GM19035 (cell line): Measurements from ENCODE around the gene ASCL5.
"Not testable (repeated sequence)": the region's sequence is repeated elsewhere in the genome, so short reads cannot be mapped to it uniquely, and the experiment has no call there.

Experiments used
- ATAC-seq: cut with Tn5 transposase; IDR thresholded peaks from one replicate; pipeline ENCODE4 v1.9.1; 2021; ENCODE audit not compliant: unreplicated experiment

Gene ASCL5

DNA sequence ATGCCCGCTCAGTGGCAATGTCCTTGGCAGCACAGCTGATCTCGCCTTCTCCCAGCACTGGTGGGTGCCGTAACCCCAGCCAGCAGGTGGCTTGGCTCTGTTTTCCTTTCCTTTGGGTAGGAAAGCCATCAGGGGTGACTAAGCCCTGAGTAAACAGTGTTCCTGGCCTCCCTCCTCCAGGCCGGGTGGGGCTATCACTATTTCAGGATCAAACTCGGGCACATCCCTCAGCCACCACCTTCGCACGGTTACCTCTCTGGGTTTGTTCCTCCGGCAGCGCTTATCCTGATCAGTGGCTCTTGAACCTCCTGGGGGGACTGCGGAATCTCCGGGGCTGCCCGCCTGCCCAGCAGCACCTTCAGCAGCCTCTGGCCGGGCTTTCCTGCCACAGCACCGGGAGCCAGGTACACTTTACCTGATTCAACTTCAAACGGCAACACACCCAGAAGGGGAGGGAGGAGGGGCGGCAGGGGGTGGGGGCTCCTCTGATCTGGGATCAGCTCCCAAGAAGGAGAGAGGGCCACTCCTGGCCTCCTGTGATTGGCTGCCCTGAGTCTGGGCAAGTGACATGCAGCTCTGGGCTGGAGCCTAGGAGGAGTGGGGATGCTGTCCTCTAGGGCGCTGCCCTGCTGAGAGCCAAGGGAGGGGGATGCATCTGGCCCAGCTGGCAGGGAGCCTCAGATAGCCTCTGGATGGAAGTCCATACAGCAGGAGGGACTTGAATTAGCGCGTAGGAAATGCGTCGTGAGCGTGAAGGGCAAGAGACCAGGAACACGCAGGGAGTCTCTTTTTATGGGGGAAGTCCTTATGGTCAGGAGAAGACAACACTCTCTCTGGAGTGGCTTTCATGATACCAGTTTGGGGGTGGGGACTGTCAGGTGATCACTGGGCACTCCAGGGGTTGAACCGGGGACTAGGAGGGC is at the start of gene ASCL5:
TSS of gene ASCL5 (minus strand) at position 353 of the 923 bp plus-strand sequence. CDS start 11,812 bp downstream, outside the sequence.
- no peak for ATAC-seq

- ATAC-seq: no peak
Observed at GRCh38 chr1:201175820-201176500, 49.0 kb upstream of the ASCL5 start.

DNA sequence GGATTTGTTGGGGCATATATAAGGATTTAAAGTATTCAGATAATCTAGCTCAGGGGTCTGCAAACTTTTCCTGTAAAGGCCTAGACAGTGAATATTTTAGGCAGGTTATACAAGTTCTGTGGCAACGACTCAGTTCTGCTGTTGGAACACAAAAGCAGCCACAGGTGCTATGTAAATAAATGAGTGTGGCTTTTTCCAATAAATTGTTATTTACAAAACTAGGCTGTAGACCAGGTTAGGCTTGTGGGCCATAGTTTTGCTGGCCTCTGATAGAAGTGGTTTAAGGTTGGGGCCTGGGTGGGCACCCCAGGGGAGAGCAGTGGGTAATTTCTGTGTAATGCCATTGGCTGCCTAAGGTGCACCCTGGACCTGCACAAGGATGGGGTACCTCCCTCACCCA is 46.8 kb upstream of the ASCL5 start:
- no peak for ATAC-seq

DNA sequence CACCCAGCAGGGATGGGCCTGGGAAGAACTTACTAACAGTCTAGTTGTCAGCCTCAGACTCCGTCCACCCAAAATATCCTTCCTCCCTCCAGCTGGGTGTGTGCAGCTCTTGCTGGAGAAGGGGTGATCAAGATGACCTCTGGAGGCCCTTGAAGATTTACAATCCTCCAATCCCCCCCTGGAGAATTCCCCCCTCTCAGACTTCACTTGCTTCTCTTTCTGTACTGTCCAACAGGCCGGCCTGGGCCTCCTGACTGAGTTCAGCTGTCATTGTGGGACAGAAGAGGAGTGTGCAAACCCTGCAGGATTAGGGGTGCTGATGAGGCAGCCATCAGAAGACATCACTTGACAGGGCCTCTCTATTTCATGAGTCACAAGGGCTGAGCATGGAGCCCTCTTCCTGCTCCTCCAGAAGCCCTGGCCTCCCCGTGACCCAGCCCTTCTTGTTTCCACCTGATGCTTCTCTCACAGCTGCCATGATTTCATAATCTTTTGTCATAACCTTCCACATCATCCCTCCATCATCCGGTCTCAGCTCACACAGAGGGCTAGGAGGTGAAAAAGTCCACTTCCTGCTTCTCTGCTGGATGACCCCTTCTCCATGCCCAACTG is 46.1 kb upstream of the ASCL5 start:
- ATAC-seq: no peak

DNA sequence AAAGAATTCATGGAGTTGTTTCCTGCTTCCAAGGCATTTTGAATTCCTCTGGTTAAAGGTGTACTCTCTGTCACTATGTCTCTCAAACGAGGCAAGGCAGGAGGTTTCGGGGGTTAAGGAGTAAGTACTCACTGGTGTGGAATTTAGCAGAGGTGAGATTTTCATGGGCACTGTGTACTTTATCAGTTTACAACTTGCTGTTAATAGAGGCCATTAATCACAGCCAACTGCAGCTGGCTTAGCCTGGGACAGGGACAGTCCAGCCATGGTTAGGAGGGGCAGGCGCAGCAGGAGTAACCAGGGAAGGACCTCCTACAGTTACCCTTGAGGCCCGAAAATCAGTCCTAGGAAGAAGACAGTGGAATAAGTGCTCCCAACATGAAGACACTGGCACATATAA is 45.3 kb upstream of the ASCL5 start:
- no peak for ATAC-seq

GRCh38 chr1:201171063-201172036 is 44.4 kb upstream of the ASCL5 start:
- peak; percentile 48 for ATAC-seq

DNA sequence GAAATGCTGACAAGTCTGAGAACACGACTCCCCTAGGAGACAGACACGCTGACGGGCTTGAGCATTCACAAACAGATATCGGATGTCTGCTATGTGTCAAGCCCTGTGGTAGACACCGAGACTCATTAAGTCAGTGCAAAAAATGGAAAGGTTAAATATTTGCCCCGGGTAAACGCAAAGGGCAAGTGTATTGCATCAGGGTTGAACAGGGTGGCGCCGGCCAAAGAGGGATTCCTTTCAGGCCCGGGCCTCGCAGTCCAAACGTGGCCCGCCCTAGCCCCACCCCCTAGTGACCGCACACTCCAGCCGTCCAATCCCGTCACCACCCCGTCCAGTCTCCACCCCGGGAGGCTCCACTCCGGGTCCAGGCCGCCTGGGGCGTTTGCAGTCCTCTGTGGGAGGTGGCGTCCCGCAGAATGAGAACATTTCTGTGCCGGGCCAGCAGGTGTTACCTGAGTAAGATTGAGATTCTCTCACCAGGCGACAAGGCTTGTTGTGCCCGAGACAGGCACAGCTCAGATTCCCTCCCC is 43.6 kb upstream of the ASCL5 start:
- ATAC-seq: peak; percentile 94

- no peak for ATAC-seq
Observed at GRCh38 chr1:201169971-201170532, 43.1 kb upstream of the ASCL5 start.

DNA sequence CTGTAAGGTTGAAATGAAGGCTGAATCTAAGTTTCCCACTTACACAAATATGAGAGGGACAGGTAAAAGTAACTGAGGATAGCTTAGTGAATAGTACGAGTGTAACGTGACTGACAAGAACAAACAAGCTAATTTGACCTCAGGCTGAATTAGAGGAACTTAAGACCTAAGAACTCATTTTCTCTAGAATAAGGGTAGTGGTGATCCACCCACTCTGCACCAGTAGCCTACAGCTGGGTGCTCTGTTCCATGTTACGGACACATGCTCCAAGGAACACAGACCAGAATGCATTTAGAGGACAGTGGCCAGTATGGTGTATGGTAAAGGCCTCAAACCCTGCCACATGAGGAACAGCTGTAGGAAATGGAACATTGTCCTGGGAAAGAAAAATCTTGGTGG is 42.2 kb upstream of the ASCL5 start:
- ATAC-seq: no peak

GRCh38 chr1:201167041-201167991 is 40.3 kb upstream of the ASCL5 start:
- ATAC-seq: no peak

- ATAC-seq: no peak
Observed at GRCh38 chr1:201164645-201165044, 37.7 kb upstream of the ASCL5 start.

DNA sequence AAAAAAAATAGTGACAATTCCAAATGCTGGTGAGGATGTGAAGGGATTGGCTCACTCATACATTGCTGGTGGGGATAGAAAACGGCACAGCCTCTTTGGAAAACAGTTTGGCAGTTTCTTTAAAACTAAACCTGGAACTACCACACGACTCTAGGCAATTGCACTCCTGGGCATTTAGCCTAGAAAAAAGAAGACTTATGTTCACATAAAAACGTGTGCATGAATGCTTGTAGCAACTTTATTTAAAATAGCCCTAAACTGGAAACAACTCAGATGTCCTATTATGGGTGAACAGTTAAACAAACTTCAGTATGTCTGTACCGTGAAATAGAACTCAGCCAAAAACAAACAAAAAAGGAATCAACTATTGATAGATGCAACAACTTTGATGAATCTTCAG is 36.7 kb upstream of the ASCL5 start:
- ATAC-seq: no peak

DNA sequence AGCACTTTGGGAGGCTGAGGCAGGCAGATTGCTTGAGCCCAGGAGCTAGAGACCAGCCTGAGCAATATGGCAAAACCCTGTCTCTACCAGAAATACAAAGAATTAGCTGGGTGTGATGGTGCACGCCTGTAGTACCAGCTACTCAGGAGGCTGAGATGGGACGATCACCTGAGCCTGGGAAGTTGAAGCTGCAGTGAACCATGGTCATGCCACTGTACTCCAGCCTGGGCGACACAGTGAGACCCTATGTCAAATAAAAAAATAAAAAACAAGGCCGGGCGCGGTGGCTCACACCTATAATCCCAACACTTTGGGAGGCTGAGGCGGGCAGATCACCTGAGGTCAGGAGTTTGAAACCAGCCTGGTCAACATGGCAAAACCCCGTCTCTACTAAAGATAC is 36.1 kb upstream of the ASCL5 start:
- not testable (repeated sequence) for ATAC-seq

GRCh38 chr1:201157949-201158348 is 31.0 kb upstream of the ASCL5 start:
- ATAC-seq: no peak

DNA sequence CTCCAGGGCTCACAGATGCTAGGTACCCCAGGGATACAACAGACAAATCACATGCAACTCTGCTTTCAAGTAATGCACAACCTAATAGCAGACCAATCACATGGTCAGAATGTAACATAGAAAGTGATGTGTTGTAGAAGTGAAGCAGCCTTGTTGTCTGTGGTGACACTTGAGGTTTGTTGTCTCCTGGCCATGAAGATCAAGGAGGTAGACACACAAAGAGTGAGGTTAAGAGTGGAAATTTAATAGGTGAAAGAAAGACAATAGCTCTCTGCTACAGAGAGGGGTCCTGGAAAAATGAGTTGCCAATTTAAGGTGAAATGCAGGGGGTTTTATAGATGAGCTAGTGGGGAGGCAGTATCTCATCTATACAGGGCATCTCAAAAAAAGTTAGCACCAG is 29.8 kb upstream of the ASCL5 start:
- ATAC-seq: no peak

DNA sequence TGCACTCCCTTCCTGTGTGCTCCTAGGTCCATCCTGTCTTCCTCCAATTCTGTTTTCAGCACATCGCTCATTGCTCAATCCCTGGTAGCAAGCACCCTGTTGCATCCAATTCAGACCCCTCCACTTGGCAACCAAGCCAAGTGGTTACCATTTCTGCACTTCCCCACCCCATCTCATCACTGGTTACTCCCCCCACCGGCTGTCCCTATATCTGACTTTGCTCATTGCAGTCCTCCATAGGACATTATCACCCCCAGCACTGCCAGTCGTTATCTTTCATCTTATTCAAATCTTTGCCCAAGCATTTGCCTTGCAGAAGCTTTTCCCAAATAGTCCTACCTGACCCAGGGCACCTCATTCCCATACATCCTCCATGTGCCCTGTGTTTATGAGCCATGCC is 29.4 kb upstream of the ASCL5 start:
- ATAC-seq: no peak

DNA sequence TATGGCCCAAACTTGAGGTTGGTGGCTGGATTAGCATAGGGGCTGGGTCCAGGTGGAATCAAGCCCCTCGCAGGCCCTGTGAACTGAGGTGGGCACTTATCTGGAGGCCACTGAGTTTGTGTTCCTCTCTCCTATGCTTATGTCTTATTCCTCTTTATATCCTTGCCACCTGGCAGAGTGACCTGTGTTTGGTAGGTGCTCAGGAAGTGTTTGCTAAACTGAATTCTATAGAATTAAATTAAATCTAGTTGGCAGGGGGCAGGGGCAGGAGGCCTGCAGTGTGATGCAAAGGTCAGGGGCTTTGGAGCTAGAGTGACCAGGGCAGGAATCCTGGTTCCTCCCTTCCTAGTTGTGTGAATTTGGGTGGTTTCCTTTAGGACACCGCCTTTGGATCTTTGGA is 28.4 kb upstream of the ASCL5 start:
- ATAC-seq: no peak

GRCh38 chr1:201154389-201155165 is 27.6 kb upstream of the ASCL5 start, which contains the start of gene TMEM9:
Gene TMEM9 (minus strand): TSS chr1:201154474. CDS start chr1:201153923, 551 bp downstream.
- ATAC-seq: peak; percentile 99
